ENCODE results near the gene DPYSL4.

The DPYSL4 gene

DNA sequence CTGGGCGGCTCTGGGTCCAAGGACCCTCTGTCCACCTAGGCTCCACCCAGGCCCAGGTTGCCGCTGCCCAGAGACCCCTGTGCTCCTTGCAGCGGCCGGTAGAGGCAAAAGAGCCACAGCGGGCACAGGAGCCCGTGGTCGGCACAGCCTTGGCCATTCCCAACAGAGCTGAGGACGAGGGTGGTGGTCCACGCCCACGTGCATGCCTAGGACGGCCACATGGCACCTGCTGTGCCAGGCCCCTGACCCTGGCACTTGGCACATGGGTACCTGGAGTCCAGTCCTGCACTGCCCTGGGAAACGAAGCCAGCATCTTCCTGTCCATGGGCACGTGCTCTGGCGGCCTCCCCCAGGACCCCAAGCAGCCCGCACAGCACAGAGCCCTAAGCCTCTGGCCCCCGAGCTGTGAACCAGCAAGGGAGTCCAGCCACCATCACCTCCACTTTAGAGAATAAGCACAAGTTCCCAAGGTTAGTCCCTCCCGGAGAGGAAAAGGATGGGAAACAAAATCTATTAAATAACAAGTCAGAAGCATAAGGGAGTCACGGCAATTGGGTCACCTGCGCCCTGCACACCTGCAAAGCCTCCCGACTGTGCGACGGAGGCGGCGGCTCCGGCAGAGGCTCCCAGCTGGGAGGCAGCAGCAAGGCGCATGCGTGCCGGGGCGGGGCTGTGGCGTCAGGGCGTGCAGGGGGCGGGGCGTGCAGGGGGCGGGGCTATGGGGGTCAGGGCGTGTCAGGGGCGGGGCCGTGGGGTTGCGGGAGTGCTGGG, 61.9 kb downstream of the DPYSL4 start:
- DNase-seq = peak; percentile 17 to 68 (median 63)

DNA sequence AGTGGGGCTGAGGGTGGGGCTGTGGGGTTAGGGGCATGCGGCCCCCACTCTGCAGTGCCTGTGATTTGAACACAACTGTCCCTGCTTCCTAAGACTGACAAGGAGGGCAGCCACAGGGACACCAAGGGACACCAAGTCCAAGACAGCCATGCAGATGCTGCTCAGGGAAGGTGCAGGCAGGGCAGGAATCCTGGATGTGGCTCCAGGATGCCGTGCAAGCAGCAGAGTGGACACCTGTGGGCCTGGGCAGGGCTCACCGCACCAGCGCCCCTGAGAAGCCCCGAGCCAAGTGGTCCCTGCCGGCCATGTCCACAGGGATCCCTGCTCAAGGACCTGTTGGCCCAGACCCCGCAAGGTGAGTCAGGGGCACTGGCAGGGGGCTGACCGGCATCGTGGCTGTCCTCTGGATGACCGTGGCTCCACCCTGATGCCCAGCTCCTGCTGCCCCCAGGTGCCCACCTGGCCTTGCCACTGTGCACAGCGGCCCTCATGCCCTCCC, 62.5 kb downstream of the DPYSL4 start:
- no peak for DNase-seq

- no peak for DNase-seq
Measured at GRCh38 chr10:132249824-132250375, 63.2 kb downstream of the DPYSL4 start.

- DNase-seq = no peak
Measured at GRCh38 chr10:132250481-132251475, 64.0 kb downstream of the DPYSL4 start.

- DNase-seq = no peak
Measured at GRCh38 chr10:132251928-132252327, 65.2 kb downstream of the DPYSL4 start.

- no peak for DNase-seq
Measured at GRCh38 chr10:132252412-132252811, 65.7 kb downstream of the DPYSL4 start.

DNA sequence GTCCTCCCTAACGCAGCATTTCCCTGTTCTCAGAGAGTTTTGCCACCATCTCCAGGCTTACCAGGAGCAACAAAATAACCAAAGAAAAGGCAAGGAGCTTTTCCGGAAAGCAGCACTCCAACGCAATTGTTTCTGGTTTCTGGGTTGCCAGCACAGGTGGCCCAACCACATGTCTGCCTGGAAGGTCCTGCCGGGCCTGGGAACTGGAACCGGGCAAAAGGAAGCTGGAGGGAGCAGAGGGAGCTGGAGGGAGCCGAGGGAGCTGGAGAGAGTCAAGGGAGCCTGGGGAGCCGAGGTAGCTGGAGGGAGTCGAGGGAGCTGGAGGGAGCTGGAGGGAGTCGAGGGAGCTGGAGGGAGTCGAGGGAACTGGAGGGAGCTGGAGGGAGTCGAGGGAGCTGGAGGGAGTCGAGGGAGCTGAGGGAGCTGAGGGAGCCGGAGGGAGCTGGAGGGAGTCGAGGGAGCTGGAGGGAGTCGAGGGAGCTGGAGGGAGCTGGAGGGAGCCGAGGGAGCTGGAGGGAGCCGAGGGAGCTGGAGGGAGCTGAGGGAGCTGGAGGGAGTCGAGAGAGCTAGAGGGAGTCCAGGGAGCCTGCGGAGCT, 66.4 kb downstream of the DPYSL4 start:
- no peak for DNase-seq

- no peak for DNase-seq
Measured at GRCh38 chr10:132254841-132255240, 68.1 kb downstream of the DPYSL4 start.

Measured in stimulated activated naive CD4-positive, alpha-beta T cell (primary cell).